COR-L47 (cell line): Measurements from ENCODE around the gene REC114.

Source experiments
- DNase-seq: peaks from one replicate; lab custom pipeline; 2025; lab: John Stamatoyannopoulos, UW

Gene REC114

GRCh38 chr15:73578026-73578425 lies 135.1 kb downstream of the REC114 start:
- DNase-seq = no peak

- DNase-seq = no peak
Measured at GRCh38 chr15:73582851-73583379, 140.0 kb downstream of the REC114 start.

- no peak for DNase-seq
Measured at GRCh38 chr15:73583544-73583943, 140.6 kb downstream of the REC114 start.

- no peak for DNase-seq
Measured at GRCh38 chr15:73584699-73585420, 141.9 kb downstream of the REC114 start.

- DNase-seq = no peak
Measured at GRCh38 chr15:73585871-73586654, 143.1 kb downstream of the REC114 start.

GRCh38 chr15:73589766-73590165 lies 146.8 kb downstream of the REC114 start:
- DNase-seq = no peak

- no peak for DNase-seq
Measured at GRCh38 chr15:73590263-73590662, 147.3 kb downstream of the REC114 start.

GRCh38 chr15:73593304-73594074 lies 150.5 kb downstream of the REC114 start:
- peak; percentile 82 for DNase-seq

- DNase-seq = no peak
Measured at GRCh38 chr15:73594109-73594508, 151.1 kb downstream of the REC114 start.

- no peak for DNase-seq
Measured at GRCh38 chr15:73596174-73596573, 153.2 kb downstream of the REC114 start.

- no peak for DNase-seq
Measured at GRCh38 chr15:73597036-73597638, 154.2 kb downstream of the REC114 start.

GRCh38 chr15:73598530-73599160 lies 155.7 kb downstream of the REC114 start:
- DNase-seq = no peak

GRCh38 chr15:73599934-73600333 lies 157.0 kb downstream of the REC114 start:
- no peak for DNase-seq

- DNase-seq = no peak
Measured at GRCh38 chr15:73600413-73601335, 157.7 kb downstream of the REC114 start.

GRCh38 chr15:73601451-73602445 lies 158.8 kb downstream of the REC114 start:
- no peak for DNase-seq

GRCh38 chr15:73602446-73602843 lies 159.5 kb downstream of the REC114 start:
- no peak for DNase-seq

GRCh38 chr15:73602992-73603391 lies 160.0 kb downstream of the REC114 start:
- DNase-seq = no peak

- DNase-seq = no peak
Measured at GRCh38 chr15:73604477-73604876, 161.5 kb downstream of the REC114 start.
